Measurements from ENCODE around the gene PCDHA1.
"Not testable (repeated sequence)": the region's sequence is repeated elsewhere in the genome, so short reads cannot be mapped to it uniquely, and the experiment has no call there.

GRCh38 chr5:140829511-140830501 lies 43.9 kb downstream of the PCDHA1 start:
- TF ChIP-seq CTCF (optimal IDR thresholded peaks at IDR 0.05 in 1 of 3, IDR thresholded peaks at IDR 0.05 in 1 of 3, conservative IDR thresholded peaks at IDR 0.05 in 1 of 3; ENCODE audit: extremely low read depth in 1 of 3, insufficient read depth in 2 of 3, low read length in 3 of 3); EZH2 (IDR thresholded peaks at IDR 0.05; ENCODE audit: low read length): not testable (repeated sequence)
